Thoracic aorta (tissue), 2 donors: ENCODE results near the gene LRRC53. TPM values are rescaled to one million over a fixed set of nuclear protein-coding genes. Genes with fewer than 3 reads are reported as not detected.

Experiments used
- ATAC-seq: fragments of 150-250 bp; one replicate; pipeline ENCODE4 v1.8.0; 2017; ENCODE audit warnings: low read depth; ENCODE audit not compliant: insufficient number of reproducible peaks, low FRiP score
- DNase-seq: peaks from one replicate; pipeline ENCODE4 v3.0.0-alpha.2; 2020; ENCODE audit warnings: low spot score
- H3K27ac ChIP-seq, 2 donors: fragments of 200-600 bp; sonication (generic); 1 replicate in 1 of 2; 2 replicates in 1 of 2; pipeline ENCODE4 v1.5.1; 2016; ENCODE audit warnings: mild to moderate bottlenecking in 2 of 2, moderate library complexity in 2 of 2
- H3K27me3 ChIP-seq: fragments of 200-600 bp; sonication (generic); replicated peaks from 2 replicates; pipeline ENCODE4 v1.6.0; 2016; ENCODE audit warnings: mild to moderate bottlenecking; ENCODE audit not compliant: insufficient read depth
- H3K36me3 ChIP-seq: fragments of 200-600 bp; sonication (generic); one replicate; pipeline ENCODE4 v1.5.1; 2016
- H3K4me1 ChIP-seq, 2 donors: fragments of 200-600 bp; sonication (generic); 1 replicate in 1 of 2; 2 replicates in 1 of 2; pipeline versions ENCODE4 v1.5.1 to v1.6.0; 2016; ENCODE audit warnings: low read depth in 2 of 2, mild to moderate bottlenecking in 1 of 2; ENCODE audit not compliant: control insufficient read depth in 1 of 2
- H3K4me3 ChIP-seq: fragments of 200-600 bp; sonication (generic); 2 replicates; pipeline ENCODE4 v1.5.1; 2016; ENCODE audit warnings: mild to moderate bottlenecking
- H3K9me3 ChIP-seq: fragments of 200-600 bp; sonication (generic); 2 replicates; pipeline ENCODE4 v1.5.1; 2016
- total RNA-seq, 2 donors: library from RNA; depleted of rRNA; stranded (reverse); fragments of >200 nt; gene quantifications; one replicate each; pipeline versions ENCODE4 v1.1.0 to v1.2.3, GENCODE V29; 2016
- TF ChIP-seq, protein P1 (sequence below): fragments of 200-600 bp; sonication (generic); IDR thresholded peaks from one replicate; pipeline ENCODE4 v1.5.1; 2019; ENCODE audit warnings: antibody characterized with exemption

Gene LRRC53
- total RNA-seq, 2 donors from 2014 or later = not detected

DNA sequence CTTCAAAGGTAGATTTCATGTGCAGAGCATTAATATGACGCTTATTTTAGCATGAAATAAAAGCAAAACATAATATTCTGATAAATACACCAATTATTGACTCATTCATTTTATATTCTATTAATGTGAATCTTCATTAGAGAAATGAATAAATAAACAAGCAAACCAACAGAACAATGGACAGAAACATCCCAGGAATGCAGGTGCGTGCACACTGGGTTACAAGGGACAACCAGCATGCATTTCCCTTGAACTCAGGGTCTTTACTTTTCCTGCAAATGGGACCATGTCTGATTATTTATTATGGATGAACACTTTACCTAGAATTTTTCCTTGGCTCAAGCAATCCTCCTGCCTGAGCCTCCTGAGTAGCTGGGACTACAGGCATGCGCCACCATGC lies 13.5 kb downstream of the LRRC53 start:
- H3K27me3 ChIP-seq = no peaks in the 10 kb centered on the region
- H3K27ac ChIP-seq = no peak overlapping the region
- ATAC-seq (no peak), DNase-seq (no peak)
- H3K4me1 ChIP-seq = no peaks in the 10 kb centered on the region
- TF ChIP-seq, protein P1, sequence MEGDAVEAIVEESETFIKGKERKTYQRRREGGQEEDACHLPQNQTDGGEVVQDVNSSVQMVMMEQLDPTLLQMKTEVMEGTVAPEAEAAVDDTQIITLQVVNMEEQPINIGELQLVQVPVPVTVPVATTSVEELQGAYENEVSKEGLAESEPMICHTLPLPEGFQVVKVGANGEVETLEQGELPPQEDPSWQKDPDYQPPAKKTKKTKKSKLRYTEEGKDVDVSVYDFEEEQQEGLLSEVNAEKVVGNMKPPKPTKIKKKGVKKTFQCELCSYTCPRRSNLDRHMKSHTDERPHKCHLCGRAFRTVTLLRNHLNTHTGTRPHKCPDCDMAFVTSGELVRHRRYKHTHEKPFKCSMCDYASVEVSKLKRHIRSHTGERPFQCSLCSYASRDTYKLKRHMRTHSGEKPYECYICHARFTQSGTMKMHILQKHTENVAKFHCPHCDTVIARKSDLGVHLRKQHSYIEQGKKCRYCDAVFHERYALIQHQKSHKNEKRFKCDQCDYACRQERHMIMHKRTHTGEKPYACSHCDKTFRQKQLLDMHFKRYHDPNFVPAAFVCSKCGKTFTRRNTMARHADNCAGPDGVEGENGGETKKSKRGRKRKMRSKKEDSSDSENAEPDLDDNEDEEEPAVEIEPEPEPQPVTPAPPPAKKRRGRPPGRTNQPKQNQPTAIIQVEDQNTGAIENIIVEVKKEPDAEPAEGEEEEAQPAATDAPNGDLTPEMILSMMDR = no peak
- H3K9me3 ChIP-seq = no peaks in the 10 kb centered on the region
- H3K4me3 ChIP-seq = no peak overlapping the region
- no peaks in the 10 kb centered on the region for H3K36me3 ChIP-seq

DNA sequence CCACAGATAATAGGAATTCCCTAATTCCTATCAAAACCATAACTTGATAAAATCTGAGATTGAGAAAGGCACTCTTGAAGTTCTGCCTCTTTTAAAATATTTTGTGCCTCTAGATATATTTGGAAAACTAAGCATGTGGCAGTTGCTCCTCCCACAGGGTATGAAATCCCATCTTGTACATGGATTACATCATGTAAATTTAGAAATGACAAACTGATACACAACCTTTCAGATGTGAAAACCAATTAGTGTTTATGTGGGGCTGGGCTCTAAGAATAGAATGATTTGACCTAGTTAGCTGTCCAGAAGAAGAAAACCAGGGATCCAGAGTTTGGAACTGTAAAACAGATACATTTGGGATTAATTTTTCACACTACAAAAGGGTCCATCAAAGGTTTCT lies 15.7 kb downstream of the LRRC53 start:
- Histone ChIP-seq H3K36me3 (no peaks in the 10 kb centered on the region), H3K4me1 (no peaks in the 10 kb centered on the region), H3K9me3 (no peaks in the 10 kb centered on the region), H3K4me3 (no peak overlapping the region), H3K27me3 (no peaks in the 10 kb centered on the region), H3K27ac (no peak overlapping the region)
- no peak for ATAC-seq
- no peak for DNase-seq
- TF ChIP-seq, protein P1 = no peak

- Histone ChIP-seq H3K36me3 (no peaks in the 10 kb centered on the region), H3K27ac (no peak overlapping the region), H3K4me3 (no peak overlapping the region), H3K27me3 (no peaks in the 10 kb centered on the region), H3K9me3 (no peaks in the 10 kb centered on the region), H3K4me1 (no peaks in the 10 kb centered on the region)
- ATAC-seq (no peak), DNase-seq (no peak)
- TF ChIP-seq, protein P1 = no peak
Measured at GRCh38 chr1:74486036-74486435, 26.4 kb downstream of the LRRC53 start.

- Histone ChIP-seq H3K4me1 (no peaks in the 10 kb centered on the region), H3K27me3 (no peaks in the 10 kb centered on the region), H3K27ac (no peak overlapping the region), H3K4me3 (no peak overlapping the region), H3K36me3 (no peaks in the 10 kb centered on the region), H3K9me3 (no peaks in the 10 kb centered on the region)
- TF ChIP-seq, protein P1 = no peak
- DNase-seq (no peak), ATAC-seq (no peak)
Measured at GRCh38 chr1:74485622-74486021, 26.8 kb downstream of the LRRC53 start.

GRCh38 chr1:74481607-74482006 lies 30.8 kb downstream of the LRRC53 start:
- Histone ChIP-seq H3K4me3 (no peak overlapping the region), H3K4me1 (no peaks in the 10 kb centered on the region), H3K36me3 (no peaks in the 10 kb centered on the region), H3K27ac (no peak overlapping the region), H3K27me3 (no peaks in the 10 kb centered on the region), H3K9me3 (no peaks in the 10 kb centered on the region)
- TF ChIP-seq, protein P1 = no peak
- ATAC-seq (no peak), DNase-seq (no peak)
